NCI-H146 treated with DMSO at 0.1 percent for 48 hours (cell line): Measurements from ENCODE around the gene YBX3.
"Not testable (repeated sequence)": the region's sequence is repeated elsewhere in the genome, so short reads cannot be mapped to it uniquely, and the experiment has no call there.

Experiments
- DNase-seq: peaks from one replicate; lab custom pipeline; 2025; ENCODE audit not compliant: unreplicated experiment; lab: John Stamatoyannopoulos, UW

Gene YBX3

GRCh38 chr12:10722905-10723746 is at the start of gene YBX3:
Gene YBX3 (minus strand): TSS chr12:10723323. CDS start chr12:10723111, 212 bp downstream.
- peak; percentile 43 for DNase-seq

- peak; percentile 27 for DNase-seq
Measured at GRCh38 chr12:10771132-10771733, 48.1 kb upstream of the YBX3 start.

GRCh38 chr12:10759657-10760056 is 36.5 kb upstream of the YBX3 start:
- DNase-seq: no peak

GRCh38 chr12:10756194-10756593 is 33.1 kb upstream of the YBX3 start:
- DNase-seq: no peak

- DNase-seq: no peak
Measured at GRCh38 chr12:10753059-10753458, 29.9 kb upstream of the YBX3 start.

GRCh38 chr12:10750385-10750727 is 27.2 kb upstream of the YBX3 start:
- DNase-seq: no peak

- peak; percentile 96 for DNase-seq
Measured at GRCh38 chr12:10749700-10750384, 26.7 kb upstream of the YBX3 start.

GRCh38 chr12:10747730-10748129 is 24.6 kb upstream of the YBX3 start:
- DNase-seq: peak; percentile 10

- not testable (repeated sequence) for DNase-seq
Measured at GRCh38 chr12:10743420-10743819, 20.3 kb upstream of the YBX3 start.

GRCh38 chr12:10741845-10742244 is 18.7 kb upstream of the YBX3 start:
- DNase-seq: no peak

- no peak for DNase-seq
Measured at GRCh38 chr12:10740182-10740581, 17.1 kb upstream of the YBX3 start.

GRCh38 chr12:10739157-10740118 is 16.3 kb upstream of the YBX3 start:
- no peak for DNase-seq

GRCh38 chr12:10737249-10737648 is 14.1 kb upstream of the YBX3 start:
- no peak for DNase-seq

- DNase-seq: no peak
Measured at GRCh38 chr12:10736463-10736862, 13.3 kb upstream of the YBX3 start.

- DNase-seq: no peak
Measured at GRCh38 chr12:10735428-10735827, 12.3 kb upstream of the YBX3 start.

- DNase-seq: no peak
Measured at GRCh38 chr12:10732549-10732948, 9.4 kb upstream of the YBX3 start.

GRCh38 chr12:10732066-10732465 is 8.9 kb upstream of the YBX3 start:
- no peak for DNase-seq

GRCh38 chr12:10730559-10730958 is 7.4 kb upstream of the YBX3 start:
- no peak for DNase-seq

- DNase-seq: no peak
Measured at GRCh38 chr12:10728091-10728490, 5.0 kb upstream of the YBX3 start.

GRCh38 chr12:10726945-10727344 is 3.8 kb upstream of the YBX3 start:
- DNase-seq: no peak

GRCh38 chr12:10725003-10725402 is 1.9 kb upstream of the YBX3 start:
- no peak for DNase-seq
